Body of pancreas (tissue), 4 donors: ENCODE results near the gene VN1R4.

Source experiments
- CTCF ChIP-seq, 7 experiments: fragments of 450-650 bp in 4 of 7; fragments of 200-600 bp in 3 of 7; sonication (generic) in 3 of 7; IDR thresholded peaks; one replicate each; pipeline ENCODE4 v1.5.1; 2016 to 2019; ENCODE audit warnings: antibody characterized with exemption in 7 of 7
- POLR2A ChIP-seq, 3 donors: fragments of 450-650 bp; IDR thresholded peaks; one replicate each; pipeline ENCODE4 v1.6.1; 2016; ENCODE audit warnings: antibody characterized with exemption in 3 of 3, mild to moderate bottlenecking in 2 of 3

- TF ChIP-seq POLR2A (IDR thresholded peaks at IDR 0.05) (no peak), CTCF (IDR thresholded peaks at IDR 0.05) (no peak)
These were observed 4.5 kb upstream of the VN1R4 start for GRCh38 chr19:53272044-53272443.
